Measurements from ENCODE around the gene TACR2.
A peak's percentile ranks its signal among the peaks of the same experiment; 100 is the strongest.
"Not testable (repeated sequence)": the region's sequence is repeated elsewhere in the genome, so short reads cannot be mapped to it uniquely, and the experiment has no call there.

The TACR2 gene

GRCh38 chr10:69456880-69457693, 40.4 kb upstream of the TACR2 start:
- Histone ChIP-seq H3K4me3 (no peak overlapping the region), H3K27ac (no peak overlapping the region)
- DNase-seq (ENCODE audit: low spot score): no peak
- no peak for TF ChIP-seq CTCF (IDR thresholded peaks at IDR 0.05)

GRCh38 chr10:69455006-69455763, 38.5 kb upstream of the TACR2 start:
- no peak for TF ChIP-seq CTCF (IDR thresholded peaks at IDR 0.05)
- DNase-seq (ENCODE audit: low spot score): no peak
- no peak overlapping the region for H3K4me3 ChIP-seq
- no peak overlapping the region for H3K27ac ChIP-seq

DNA sequence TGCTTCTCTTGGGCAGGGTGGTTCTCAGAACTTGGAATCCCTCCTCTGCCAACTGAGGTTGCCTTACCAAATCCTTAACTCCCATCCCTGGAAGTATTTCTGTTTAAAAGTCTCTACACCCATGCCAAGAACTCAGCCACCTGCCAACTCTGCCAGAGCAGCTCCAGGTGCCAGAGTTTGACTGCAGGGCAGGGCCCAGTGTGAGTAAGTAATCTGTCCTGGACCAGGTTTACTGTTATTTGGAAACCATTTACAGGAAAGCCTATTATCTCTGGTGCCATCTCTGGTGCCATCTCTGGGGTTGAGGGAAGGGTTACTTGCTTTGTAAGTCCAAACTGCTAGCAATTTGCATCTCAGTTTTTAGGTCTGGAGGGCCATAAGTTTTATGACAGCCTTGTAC, 37.1 kb upstream of the TACR2 start:
- Histone ChIP-seq H3K27ac (no peak overlapping the region), H3K4me3 (no peak overlapping the region)
- no peak for DNase-seq (ENCODE audit: low spot score)
- TF ChIP-seq CTCF (IDR thresholded peaks at IDR 0.05): no peak

DNA sequence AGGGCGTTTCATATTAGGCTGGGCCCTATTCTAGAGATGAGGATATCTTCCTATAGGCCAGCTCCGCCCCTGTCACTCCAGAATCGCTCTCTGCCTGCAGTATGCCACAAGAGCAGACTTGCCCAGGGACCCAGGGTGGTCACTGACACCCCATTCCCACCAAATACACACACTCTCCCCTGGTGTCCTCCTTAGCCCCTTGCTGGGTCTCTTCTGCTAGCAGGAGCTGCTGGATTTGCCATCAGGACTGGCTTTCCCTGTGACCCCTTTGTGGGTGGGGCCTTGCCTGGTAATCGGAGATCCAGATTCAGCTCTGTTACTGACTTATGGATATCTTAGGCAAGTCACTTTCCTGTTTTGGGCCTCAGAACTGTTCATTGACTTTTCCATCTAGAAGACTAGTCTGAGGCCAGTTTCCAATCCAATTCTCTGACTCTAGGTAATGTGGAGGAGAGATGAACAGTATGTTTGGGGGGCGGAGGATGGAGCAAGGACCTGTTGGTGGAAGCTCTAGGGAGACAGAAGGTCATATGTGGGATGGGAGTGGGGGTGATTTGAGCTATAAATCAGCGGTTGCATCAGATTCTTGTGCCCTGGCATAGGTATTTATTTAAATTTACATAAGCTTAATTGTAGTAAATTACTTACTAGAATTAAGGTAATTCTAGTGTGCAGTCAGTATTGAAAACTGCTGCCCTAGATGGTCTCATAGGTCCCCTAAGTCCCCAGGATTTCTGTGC, 36.1 kb upstream of the TACR2 start:
- Histone ChIP-seq H3K4me3 (peak overlapping the region; percentile 83), H3K27ac (no peak overlapping the region)
- DNase-seq (ENCODE audit: low spot score): no peak
- TF ChIP-seq CTCF (IDR thresholded peaks at IDR 0.05): no peak

- Histone ChIP-seq H3K4me3 (peak overlapping the region; percentile 83), H3K27ac (peak overlapping the region in 1 of 2 donors; percentile 60)
- TF ChIP-seq CTCF (IDR thresholded peaks at IDR 0.05): no peak
- no peak for DNase-seq (ENCODE audit: low spot score)
Observed at GRCh38 chr10:69451784-69452251, 35.1 kb upstream of the TACR2 start.

- DNase-seq (ENCODE audit: low spot score): peak; percentile 82
- Histone ChIP-seq H3K4me3 (peak within 1 kb of the TSS; percentile 83), H3K27ac (peak within 1 kb of the TSS in 1 of 2 donors; percentile 60)
- TF ChIP-seq CTCF (IDR thresholded peaks at IDR 0.05): no peak
Observed at GRCh38 chr10:69451209-69451783, 34.6 kb upstream of the TACR2 start, which contains the start of gene TSPAN15. TSPAN15 (plus strand) TSS chr10:69451465; CDS start chr10:69451595, 130 bp downstream.

DNA sequence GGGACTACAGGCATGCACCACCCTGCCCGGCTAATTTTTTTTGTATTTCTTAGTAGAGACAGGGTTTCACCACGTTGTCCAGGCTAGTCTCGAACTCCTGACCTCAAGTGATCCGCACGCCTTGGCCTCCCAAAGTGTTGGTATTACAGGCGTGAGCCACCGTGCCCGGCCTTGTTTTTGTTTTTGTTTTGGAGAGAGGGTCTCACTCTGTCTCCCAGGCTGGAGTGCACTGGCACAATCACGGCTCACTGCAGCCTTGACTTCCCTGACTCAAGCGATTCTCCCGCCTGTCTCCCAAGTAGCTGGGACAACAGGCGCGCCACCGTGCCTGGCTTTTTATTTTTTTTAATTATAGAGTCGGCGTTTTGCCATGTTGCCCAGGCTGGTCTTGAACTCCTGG, 33.7 kb upstream of the TACR2 start:
- H3K27ac ChIP-seq; DNase-seq (ENCODE audit: low spot score); H3K4me3 ChIP-seq: not testable (repeated sequence)

Data from coronary artery (tissue), 2 donors.